Gastrocnemius medialis (tissue), 4 donors: ENCODE data around the gene GAPDH.

Experiments
- POLR2A ChIP-seq, 2 donors: fragments of 450-650 bp; IDR thresholded peaks; one replicate each; pipeline ENCODE4 v1.6.1; 2017; ENCODE audit warnings: antibody characterized with exemption in 2 of 2, mild to moderate bottlenecking in 2 of 2, moderate library complexity in 2 of 2
- TF ChIP-seq, protein P1 (sequence below), 5 experiments: fragments of 450-650 bp in 3 of 5; fragments of 200-600 bp in 2 of 5; sonication (generic) in 2 of 5; IDR thresholded peaks in 4 of 5; conservative IDR thresholded peaks in 1 of 5; 1 replicate in 4 of 5; 2 replicates in 1 of 5; pipeline ENCODE4 v1.5.1; 2016 to 2019; ENCODE audit warnings: antibody characterized with exemption in 5 of 5, mild to moderate bottlenecking in 3 of 5, moderate library complexity in 3 of 5

GRCh38 chr12:6523708-6524107 lies 10.6 kb upstream of the GAPDH start:
- TF ChIP-seq, protein P1, sequence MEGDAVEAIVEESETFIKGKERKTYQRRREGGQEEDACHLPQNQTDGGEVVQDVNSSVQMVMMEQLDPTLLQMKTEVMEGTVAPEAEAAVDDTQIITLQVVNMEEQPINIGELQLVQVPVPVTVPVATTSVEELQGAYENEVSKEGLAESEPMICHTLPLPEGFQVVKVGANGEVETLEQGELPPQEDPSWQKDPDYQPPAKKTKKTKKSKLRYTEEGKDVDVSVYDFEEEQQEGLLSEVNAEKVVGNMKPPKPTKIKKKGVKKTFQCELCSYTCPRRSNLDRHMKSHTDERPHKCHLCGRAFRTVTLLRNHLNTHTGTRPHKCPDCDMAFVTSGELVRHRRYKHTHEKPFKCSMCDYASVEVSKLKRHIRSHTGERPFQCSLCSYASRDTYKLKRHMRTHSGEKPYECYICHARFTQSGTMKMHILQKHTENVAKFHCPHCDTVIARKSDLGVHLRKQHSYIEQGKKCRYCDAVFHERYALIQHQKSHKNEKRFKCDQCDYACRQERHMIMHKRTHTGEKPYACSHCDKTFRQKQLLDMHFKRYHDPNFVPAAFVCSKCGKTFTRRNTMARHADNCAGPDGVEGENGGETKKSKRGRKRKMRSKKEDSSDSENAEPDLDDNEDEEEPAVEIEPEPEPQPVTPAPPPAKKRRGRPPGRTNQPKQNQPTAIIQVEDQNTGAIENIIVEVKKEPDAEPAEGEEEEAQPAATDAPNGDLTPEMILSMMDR (IDR thresholded peaks at IDR 0.05 in 4 of 5, conservative IDR thresholded peaks at IDR 0.05 in 1 of 5), result no peak
- TF ChIP-seq POLR2A (IDR thresholded peaks at IDR 0.05), result no peak
